Adrenal gland (tissue), 12 donors: ENCODE results near the gene NDUFS8. TPM values are rescaled to one million over a fixed set of nuclear protein-coding genes. Genes with fewer than 3 reads are reported as not detected.

Experiments used
- DNase-seq, 7 donors: peaks; one replicate each; pipeline ENCODE4 v3.0.0-alpha.2; 2019 to 2020
- H3K27ac ChIP-seq, 5 donors: fragments of 200-600 bp; sonication (generic) in 4 of 5; 1 replicate in 3 of 5; 2 replicates in 2 of 5; pipeline versions ENCODE4 v1.5.1 to v1.8.0; 2016 to 2020; ENCODE audit warnings: mild to moderate bottlenecking in 1 of 5
- H3K27me3 ChIP-seq: fragments of 200-600 bp; 2 replicates; pipeline ENCODE4 v1.8.0; 2021
- H3K36me3 ChIP-seq, 2 donors: fragments of 200-600 bp; replicated peaks in 1 of 2; 1 replicate in 1 of 2; 2 replicates in 1 of 2; pipeline versions ENCODE4 v1.5.1 to v1.8.0; 2018 to 2022
- H3K4me1 ChIP-seq, 2 donors: fragments of 200-600 bp; replicated peaks in 1 of 2; 1 replicate in 1 of 2; 2 replicates in 1 of 2; pipeline versions ENCODE4 v1.5.1 to v1.8.0; 2018 to 2021
- H3K4me3 ChIP-seq, 4 donors: fragments of 200-600 bp; sonication (generic) in 3 of 4; one replicate each; pipeline ENCODE4 v1.5.1; 2016 to 2018
- H3K9me3 ChIP-seq, 3 donors: fragments of 200-600 bp; sonication (generic) in 1 of 3; replicated peaks in 1 of 3; 1 replicate in 2 of 3; 2 replicates in 1 of 3; pipeline versions ENCODE4 v1.5.1 to v1.8.0; 2016 to 2021
- POLR2A ChIP-seq, 2 donors: fragments of 450-650 bp; IDR thresholded peaks; one replicate each; pipeline ENCODE4 v1.6.1; 2017; ENCODE audit warnings: antibody characterized with exemption in 2 of 2, mild to moderate bottlenecking in 2 of 2, moderate library complexity in 1 of 2
- WGBS, 4 donors: extraction: QIAGEN DNeasy Blood & Tissue Kit in 2 of 4; methylation state at CpG; one replicate each; pipeline versions ENCODE4 v1.1.5 to v1.1.7; 2013 to 2017; 5-methylcytosine and 5-hydroxymethylcytosine counted together
- intact Hi-C, 2 donors: fragments of 100-400 bp; cut with DNase I; formaldehyde crosslinking; loops; one replicate each; pipeline versions ENCODE4 v1.14.1 to v1.15.0; 2022 to 2023
- polyA plus RNA-seq, 3 donors: library from polyadenylated mRNA; stranded (reverse); fragments of 200-250 nt in 2 of 3; fragments of 350-450 nt in 1 of 3; fragmentation: Illumina TruSeq in 1 of 3; extraction: RNeasy Lipid Tissue Mini Kit (QIAGEN cat#74804) in 1 of 3; gene quantifications; one replicate each; pipeline ENCODE4 v1.2.3, GENCODE V29; 2013 to 2014
- total RNA-seq, 9 donors: library from RNA; depleted of rRNA in 4 of 9; stranded (reverse); fragments of >200 nt in 4 of 9; fragments of 120-200 nt in 1 of 9; fragmentation: NEBNext Ultra II Directional in 1 of 9; extraction: Animal tissue kit (Norgen Biotek cat#: 25700) in 1 of 9; gene quantifications; one replicate each; pipeline versions ENCODE4 v1.1.0 to v1.2.4, GENCODE V29; 2013 to 2023
- TF ChIP-seq, protein P1 (sequence below), 6 experiments: fragments of 450-650 bp in 4 of 6; fragments of 200-600 bp in 2 of 6; sonication (generic) in 1 of 6; IDR thresholded peaks; 1 replicate in 5 of 6; 2 replicates in 1 of 6; pipeline versions ENCODE4 v1.5.1 to v1.8.0; 2016 to 2021; ENCODE audit warnings: antibody characterized with exemption in 6 of 6, mild to moderate bottlenecking in 2 of 6, moderate library complexity in 1 of 6
- donor health status: healthy with polysubstance abuse.
- donor health status: Bipolar disorder and iron deficiency.
- donor health status: DM: yes; HTN: yes; CAD: no.
- donor health status: DM: no; HTN: no; CAD: no.
- donor health status: DM: no; HTN: no; CAD: no.
- donor health status: DM: yes; HTN: yes; CAD: no.

The NDUFS8 gene
- total and polyA plus RNA-seq, 12 donors, result 199 to 1,037 (median 520) TPM

GRCh38 chr11:68033708-68034045 lies 3.2 kb downstream of the NDUFS8 start:
- Histone ChIP-seq H3K27me3 (no peaks in the 10 kb centered on the region), H3K36me3 (peaks cover 0 to 28% of the 10 kb centered on the region in 2 donors), H3K4me3 (peak overlapping the region in 1 of 4 donors; percentile 8), H3K9me3 (no peaks in the 10 kb centered on the region), H3K4me1 (peaks cover 60 to 74% of the 10 kb centered on the region in 2 donors), H3K27ac (peak overlapping the region; percentile 78 to 98 (median 87))
- intact Hi-C loops, result no loop called here
- DNase-seq, result peak; percentile 88 to 98 (median 97)
- 33 to 63% (median 40%) methylated on average over 2 to 12 of the region's 12 CpGs for WGBS, 4 donors
- TF ChIP-seq, protein P1, sequence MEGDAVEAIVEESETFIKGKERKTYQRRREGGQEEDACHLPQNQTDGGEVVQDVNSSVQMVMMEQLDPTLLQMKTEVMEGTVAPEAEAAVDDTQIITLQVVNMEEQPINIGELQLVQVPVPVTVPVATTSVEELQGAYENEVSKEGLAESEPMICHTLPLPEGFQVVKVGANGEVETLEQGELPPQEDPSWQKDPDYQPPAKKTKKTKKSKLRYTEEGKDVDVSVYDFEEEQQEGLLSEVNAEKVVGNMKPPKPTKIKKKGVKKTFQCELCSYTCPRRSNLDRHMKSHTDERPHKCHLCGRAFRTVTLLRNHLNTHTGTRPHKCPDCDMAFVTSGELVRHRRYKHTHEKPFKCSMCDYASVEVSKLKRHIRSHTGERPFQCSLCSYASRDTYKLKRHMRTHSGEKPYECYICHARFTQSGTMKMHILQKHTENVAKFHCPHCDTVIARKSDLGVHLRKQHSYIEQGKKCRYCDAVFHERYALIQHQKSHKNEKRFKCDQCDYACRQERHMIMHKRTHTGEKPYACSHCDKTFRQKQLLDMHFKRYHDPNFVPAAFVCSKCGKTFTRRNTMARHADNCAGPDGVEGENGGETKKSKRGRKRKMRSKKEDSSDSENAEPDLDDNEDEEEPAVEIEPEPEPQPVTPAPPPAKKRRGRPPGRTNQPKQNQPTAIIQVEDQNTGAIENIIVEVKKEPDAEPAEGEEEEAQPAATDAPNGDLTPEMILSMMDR (IDR thresholded peaks at IDR 0.05), result peak in 1 of 6 experiments; percentile 9
- TF ChIP-seq POLR2A (IDR thresholded peaks at IDR 0.05), result peak; percentile 13 to 91

GRCh38 chr11:68035266-68035876 lies 4.9 kb downstream of the NDUFS8 start:
- Histone ChIP-seq H3K27me3 (no peaks in the 10 kb centered on the region), H3K36me3 (peaks cover 0 to 28% of the 10 kb centered on the region in 2 donors), H3K27ac (peak overlapping the region in 2 of 5 donors; percentile 87 to 96), H3K4me1 (peaks cover 62 to 76% of the 10 kb centered on the region in 2 donors), H3K9me3 (no peaks in the 10 kb centered on the region), H3K4me3 (no peak overlapping the region)
- TF ChIP-seq POLR2A (IDR thresholded peaks at IDR 0.05), result no peak
- no peak for DNase-seq
- 77 to 90% (median 86%) methylated on average over 10 to 13 of the region's 13 CpGs for WGBS, 4 donors
- intact Hi-C loops, result loop anchor here in 1 of 2 donors (5.0 kb wide), 1 partner anchor 87 kb away; the partner anchor contains the start of gene CHKA

- no peak for TF ChIP-seq POLR2A (IDR thresholded peaks at IDR 0.05)
- TF ChIP-seq, protein P1 (IDR thresholded peaks at IDR 0.05), result no peak
- intact Hi-C loops, result loop anchor here in 1 of 2 donors (5.0 kb wide), 1 partner anchor 86 kb away; the partner anchor contains the start of gene CHKA
- WGBS, 4 donors, result 77 to 84% (median 80%) methylated on average over 1 to 27 of the region's 27 CpGs
- Histone ChIP-seq H3K36me3 (peaks cover 0 to 28% of the 10 kb centered on the region in 2 donors), H3K27me3 (no peaks in the 10 kb centered on the region), H3K4me3 (no peak overlapping the region), H3K27ac (peak overlapping the region; percentile 78 to 97 (median 92)), H3K4me1 (peaks cover 68 to 84% of the 10 kb centered on the region in 2 donors), H3K9me3 (no peaks in the 10 kb centered on the region)
- peak in 2 of 7 donors; percentile 30 to 49 for DNase-seq
These were observed 5.7 kb downstream of the NDUFS8 start for GRCh38 chr11:68036141-68036716.

DNA sequence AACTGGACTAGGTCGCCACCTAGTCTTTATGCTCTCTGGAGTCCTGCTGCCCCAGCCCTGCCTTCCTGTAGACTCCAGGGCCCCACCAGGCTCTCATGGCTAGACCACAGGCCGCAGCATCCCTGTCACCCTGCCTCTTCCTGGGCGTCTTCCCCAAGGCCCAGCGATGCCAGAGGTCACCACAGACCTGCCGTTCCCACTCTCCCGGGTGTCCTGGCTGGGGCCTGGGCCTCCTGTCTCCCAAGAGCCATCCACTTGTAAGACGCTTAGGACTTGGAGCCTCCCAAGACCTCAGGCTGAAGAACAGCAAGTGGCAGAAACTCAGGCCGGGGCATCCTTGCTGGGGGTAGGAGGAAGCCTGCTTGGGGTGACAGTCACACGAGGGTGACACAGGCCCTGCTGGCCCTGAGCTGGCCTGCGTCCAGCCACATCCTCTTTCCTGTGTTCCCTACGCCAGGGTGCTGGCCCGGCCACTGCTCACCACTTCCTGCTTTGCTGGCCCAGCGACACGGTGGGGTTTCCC lies 6.3 kb downstream of the NDUFS8 start:
- Histone ChIP-seq H3K27ac (peak overlapping the region; percentile 78 to 97 (median 92)), H3K36me3 (peaks cover 0 to 33% of the 10 kb centered on the region in 2 donors), H3K4me3 (no peak overlapping the region), H3K27me3 (no peaks in the 10 kb centered on the region), H3K4me1 (peaks cover 63 to 82% of the 10 kb centered on the region in 2 donors), H3K9me3 (no peaks in the 10 kb centered on the region)
- TF ChIP-seq, protein P1 (IDR thresholded peaks at IDR 0.05), result no peak
- TF ChIP-seq POLR2A (IDR thresholded peaks at IDR 0.05), result no peak
- DNase-seq, result peak; percentile 57 to 87 (median 82)
- intact Hi-C loops, result loop anchor here in 1 of 2 donors (5.0 kb wide), 1 partner anchor 86 kb away; the partner anchor contains the start of gene CHKA
- 30 to 80% (median 41%) methylated on average over 1 to 14 of the region's 14 CpGs for WGBS, 4 donors
